Medulla oblongata (tissue), 1 donor: ENCODE results near the gene MRPS25.

ENCODE experiments used
- DNase-seq: peaks from one replicate; pipeline ENCODE4 v3.0.0-alpha.2; 2015; ENCODE audit errors: extremely low spot score

Gene MRPS25

DNA sequence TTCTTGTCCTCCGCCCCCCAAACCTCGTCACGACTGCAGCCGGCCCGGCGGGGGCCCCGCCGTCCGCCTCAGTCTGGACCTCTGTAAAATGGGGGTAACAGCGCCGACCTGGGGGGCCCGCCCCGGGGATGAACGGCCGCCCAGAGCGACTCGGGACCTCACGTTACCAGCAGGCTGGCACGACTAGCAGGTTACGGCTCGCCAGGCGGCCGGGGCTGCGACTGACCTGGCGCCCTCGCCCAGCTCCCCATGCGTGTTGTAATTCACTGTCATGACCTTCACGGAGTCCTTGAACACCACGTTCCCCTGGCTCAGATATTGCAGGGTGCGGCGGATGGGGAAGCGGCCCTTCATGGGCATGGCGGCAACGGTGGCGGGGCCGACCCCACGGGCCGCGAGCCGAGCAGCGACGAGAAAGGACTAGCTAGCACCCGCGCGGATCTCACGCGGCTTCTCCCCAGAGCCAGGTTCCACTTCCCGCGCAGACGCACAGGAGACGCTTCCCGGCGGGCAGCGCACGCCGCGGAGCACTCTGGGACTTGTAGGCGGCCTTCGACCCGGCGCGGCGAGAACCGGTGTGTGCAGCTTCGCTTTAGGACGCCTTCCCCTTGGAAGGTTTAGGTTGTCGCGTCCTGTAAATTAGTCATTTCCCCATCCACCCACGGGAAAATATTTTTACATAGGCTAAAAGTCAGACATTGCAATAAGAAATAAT is at the start of gene MRPS25:
MRPS25 (minus strand) TSS at position 481 of the 715 bp plus-strand sequence; CDS start at position 360, 121 bp downstream.
- peak; percentile 93 for DNase-seq

DNA sequence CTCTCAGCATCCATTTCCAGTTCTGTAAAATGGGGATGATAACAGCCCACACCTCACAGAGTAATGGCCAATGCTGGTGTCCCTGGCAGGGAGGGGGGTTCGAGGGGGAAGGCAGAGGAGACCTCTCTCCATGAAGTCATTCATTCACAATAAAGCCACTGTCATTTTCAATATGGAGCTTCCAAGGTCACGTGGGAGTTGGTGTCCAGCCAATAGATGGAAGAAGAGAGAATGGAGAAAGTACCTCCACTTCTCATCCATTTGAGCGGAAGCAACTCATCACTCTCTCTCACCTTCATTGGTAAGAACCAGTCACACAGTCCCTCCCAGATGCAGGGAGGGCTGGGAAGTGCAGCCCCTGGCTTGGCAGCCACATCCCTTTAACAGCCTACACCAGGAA is 48.8 kb upstream of the MRPS25 start:
- DNase-seq = no peak

DNA sequence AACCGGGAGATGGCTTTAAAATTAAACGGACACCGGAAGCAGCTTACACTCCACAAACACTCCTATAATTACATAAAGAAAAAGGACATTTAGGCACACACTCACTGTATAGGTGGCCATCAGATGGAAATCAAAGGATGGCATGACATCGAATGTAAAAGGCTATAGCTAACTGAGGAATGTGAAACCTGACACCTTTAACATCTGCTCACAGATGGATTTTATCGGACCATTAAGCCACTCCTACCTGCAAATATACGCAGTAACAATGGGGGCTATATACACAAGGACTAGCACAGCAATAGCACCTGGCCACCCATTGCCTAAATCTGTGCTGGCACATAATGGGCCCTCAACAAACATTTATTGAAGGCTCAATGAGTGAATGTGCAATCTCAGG is 48.4 kb upstream of the MRPS25 start:
- no peak for DNase-seq

DNA sequence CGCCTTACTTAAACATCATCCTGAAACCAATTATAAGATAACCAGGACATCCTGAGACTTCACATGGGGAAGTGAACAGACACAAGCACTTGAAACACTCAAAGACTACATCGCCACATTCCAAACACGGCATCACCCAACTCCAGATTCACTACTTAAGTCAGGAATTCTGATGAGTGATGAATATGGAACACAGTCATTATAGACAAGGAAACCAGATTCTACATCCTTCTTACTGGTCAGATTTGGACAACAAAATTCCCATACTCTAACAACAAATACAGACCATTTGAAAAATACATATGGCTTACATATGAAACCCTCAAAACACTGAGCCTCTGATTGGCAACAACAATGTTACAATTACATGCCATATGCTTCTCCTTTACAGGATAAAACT is 46.9 kb upstream of the MRPS25 start:
- DNase-seq = no peak

DNA sequence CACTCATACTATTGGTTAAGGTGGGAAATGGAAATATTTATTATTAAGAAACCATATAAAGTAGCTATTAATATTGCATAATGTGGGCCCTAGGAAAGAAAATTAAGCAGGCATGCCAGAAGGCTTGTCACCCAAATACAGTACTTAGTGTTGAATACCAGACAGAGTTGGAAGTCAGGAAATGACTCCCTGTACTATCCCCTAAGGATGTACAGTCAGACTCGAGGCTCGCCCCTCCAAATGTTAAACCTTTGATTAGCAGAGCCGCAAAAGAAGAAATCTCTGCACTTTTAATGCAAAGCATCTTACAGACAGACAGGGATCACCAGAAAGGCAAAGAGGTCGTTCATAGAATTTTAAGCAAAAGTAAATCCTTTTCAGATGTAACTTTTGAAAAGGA is 45.1 kb upstream of the MRPS25 start:
- DNase-seq = no peak

DNA sequence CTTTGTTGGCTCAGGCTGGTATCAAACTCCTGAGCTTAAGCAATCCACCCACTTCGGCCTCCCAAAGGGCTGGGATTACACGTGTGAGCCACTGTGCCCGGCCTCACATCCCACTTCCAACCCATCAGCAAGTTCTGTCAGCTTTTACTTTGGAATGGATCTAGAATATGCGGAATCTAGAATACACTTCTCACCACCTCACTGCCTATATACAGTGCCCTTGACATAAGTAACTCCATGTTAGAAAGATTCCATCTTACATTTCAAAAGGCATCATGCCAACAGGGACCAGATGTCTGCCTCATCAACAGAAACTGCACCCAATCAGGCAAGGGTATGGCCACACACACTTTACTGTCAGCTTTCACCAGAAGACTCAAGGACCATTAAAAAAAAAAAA is 43.8 kb upstream of the MRPS25 start:
- DNase-seq = no peak

DNA sequence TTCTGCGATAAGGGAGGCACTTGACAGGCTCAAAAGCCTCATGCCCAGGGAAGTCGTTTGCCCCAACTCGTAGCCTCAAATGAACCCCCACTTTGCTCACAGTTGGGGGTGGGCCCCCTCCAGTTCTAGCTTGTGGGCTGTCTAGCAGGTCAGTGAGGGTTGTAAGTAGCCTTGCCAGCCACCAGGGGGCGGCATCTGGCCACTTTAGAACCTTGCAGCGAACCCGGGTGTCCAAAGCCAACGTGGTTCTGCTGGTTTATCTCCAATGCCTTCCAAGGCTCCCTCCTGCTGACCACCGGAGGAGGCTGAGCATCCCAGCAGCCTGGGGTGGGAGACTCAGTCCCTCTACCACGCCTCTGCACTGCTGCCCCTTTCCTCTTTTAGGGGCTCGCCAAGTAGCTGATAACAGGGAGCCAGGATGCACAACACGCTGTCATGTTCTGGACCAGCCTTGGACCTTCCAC is 43.0 kb upstream of the MRPS25 start:
- peak; percentile 87 for DNase-seq

DNA sequence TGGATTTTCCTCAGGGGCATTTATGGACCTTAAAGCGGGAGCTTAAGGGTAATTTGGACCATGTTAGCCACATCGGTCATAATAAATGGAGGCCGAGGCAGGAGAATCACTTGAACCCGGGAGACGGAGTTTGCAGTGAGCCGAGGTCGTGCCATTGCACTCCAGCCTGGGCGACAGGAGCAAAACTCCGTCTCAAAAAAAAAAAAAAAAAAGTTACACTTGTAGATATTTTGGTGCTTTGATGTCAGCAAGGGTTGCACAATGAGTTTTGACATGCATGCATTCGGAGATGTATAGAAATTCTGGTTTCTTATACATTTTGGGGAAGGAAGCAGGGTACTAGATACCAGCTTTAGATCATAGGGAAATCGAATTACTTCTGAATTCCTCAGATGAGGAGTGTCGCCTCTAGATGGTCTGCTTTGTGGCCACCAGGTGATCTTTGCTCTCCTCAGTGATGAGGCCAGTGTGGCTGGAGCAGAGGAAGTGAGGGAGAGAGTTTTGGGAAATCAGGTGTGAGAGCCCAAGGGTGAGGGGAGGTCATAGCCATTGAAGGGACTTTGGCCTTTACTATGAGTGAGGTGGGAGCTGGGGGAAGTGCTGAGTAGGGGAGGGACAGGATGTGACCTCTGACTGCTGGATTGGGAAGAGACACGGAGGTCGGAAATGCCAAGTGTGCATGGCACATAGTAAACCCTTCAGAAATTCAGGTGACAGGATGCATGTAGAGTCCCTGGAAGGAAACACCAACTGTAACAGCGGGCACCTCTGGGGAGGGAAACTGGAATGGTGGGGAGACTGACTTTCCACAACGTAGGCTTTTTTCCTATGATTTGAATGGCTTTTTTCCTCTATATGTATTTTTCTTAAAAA is 42.2 kb upstream of the MRPS25 start:
- DNase-seq = no peak

DNA sequence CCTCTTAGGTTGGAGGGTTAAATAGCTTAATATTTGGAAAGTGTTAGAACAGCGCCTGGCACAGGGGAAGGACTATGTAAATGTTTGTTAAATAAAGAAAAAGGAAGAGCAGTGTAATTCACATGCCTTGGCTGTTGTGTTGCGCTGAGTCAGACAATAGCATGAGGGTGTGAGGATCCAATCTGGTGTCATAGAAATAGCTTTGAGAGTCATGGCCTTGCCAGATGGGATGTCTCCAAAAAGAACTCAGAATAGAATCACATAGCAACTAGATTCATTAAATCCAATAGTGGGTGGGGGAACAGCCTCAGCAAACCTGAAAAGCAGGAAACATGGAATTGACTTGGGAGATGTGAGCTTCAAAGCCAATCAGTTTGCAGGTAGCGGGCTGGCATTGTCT is 37.7 kb upstream of the MRPS25 start:
- DNase-seq = peak; percentile 45

DNA sequence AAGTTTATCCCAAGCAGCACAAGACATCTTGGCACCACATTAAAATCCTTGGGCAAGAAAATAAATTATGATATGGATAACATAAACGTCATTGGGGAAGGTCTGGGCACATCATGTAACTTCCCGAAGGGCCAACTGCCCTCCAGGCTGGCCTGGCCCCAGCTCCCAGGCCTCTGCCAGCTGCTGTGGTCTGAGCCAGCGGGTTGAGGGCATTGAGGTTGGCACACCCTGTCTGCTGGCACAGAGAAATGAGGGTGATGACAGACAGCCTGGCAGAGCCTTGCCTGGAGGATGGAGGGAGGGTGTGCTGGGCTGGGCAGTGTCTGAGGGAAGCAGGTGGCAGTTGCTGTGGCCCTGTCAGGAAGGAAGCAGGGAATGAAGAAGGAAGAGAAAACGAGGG is 37.1 kb upstream of the MRPS25 start:
- DNase-seq = peak; percentile 84

DNA sequence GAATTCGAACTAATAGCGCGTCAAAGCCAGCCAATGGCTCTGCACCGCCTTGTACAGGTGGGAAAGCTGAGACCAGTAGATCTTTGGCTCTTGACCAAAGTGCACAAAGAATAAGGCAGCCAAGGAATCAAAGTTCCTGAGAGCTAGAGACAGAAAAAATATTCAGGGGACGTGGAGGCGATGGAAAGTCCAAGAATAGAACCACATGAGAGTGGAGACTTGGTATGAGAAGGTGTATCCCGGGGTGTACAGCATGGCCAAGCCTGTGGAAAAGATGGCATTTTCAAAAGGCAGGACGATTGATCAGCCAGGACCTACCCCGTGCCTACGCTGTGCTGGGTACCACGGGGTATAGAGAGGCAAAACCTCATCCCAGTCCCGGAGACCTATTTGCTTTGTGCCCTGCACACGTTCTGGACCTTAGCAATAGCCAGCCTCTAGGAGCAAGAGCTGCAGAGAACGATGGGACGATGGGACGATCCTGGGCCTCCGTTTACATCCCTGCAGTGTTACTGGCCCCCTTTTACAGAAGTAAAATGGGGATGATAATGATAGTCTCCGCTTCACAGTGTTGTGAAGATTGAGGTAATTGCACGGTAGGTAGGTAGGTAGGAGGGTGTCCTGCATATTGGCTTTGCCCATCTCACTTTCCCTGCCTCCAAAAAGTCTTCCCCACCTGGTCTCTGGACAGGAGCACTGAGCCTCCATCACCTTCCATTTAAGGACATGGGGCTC is 34.4 kb upstream of the MRPS25 start:
- no peak for DNase-seq

DNA sequence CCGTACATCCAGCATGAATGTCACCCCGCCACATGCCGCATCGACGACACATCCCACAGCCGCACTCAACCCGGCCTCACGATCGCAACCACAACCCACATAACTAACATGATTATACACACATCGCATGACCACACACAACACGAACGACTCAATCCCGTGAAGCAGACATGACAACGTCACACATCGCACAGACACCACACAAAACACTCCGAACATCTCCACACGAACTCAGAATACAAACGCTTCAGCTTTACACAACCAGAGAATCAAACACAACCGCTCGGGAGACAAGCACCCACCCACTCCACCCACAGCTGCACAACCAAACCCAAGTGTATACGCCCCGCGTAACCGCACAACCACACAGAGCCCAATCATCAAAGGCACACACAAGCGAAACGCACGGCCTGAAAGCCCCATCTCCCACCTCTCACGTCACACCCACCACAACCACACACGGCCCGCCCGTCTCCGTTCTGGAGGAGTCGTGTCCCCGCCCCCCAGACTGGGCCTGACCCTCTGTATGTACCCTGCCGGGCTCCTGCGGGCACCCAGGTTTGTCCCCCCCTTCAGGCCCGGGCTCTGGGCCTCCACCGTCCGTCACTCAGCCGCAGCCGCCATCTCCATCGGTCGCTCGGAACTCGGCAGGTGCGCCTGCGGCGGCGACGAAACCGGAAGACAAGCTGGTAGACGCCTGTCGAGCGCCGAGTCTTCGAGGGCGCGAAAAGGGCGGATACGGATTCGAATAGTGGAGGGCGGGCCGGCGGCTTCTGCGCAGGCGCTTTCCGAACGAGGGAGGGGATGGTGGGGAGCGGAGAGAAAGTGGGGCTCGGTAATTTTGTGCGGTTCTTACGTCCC is 33.6 kb upstream of the MRPS25 start, which contains the start of gene RBSN:
RBSN (minus strand) TSS at position 646 of the 861 bp plus-strand sequence. CDS start 3,028 bp downstream, outside the sequence.
- DNase-seq = peak; percentile 97

DNA sequence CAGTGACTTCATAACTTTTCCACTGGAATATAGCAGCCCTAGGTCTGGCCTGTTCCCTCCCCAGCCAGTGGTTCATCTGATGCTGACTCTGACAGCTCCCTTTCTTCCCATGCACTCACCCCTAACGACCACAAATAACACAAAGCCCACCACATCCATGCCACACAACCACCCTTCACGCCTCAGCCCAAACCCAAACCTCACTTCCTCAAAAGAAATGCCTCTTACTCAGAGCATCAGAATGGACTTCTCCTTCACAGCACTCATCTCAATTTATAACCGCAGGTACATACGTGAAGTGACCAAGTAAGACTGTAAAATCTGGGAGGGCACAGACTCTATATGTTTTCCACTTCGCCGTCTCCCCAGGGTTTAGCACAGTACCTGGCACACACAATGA is 32.8 kb upstream of the MRPS25 start:
- no peak for DNase-seq

DNA sequence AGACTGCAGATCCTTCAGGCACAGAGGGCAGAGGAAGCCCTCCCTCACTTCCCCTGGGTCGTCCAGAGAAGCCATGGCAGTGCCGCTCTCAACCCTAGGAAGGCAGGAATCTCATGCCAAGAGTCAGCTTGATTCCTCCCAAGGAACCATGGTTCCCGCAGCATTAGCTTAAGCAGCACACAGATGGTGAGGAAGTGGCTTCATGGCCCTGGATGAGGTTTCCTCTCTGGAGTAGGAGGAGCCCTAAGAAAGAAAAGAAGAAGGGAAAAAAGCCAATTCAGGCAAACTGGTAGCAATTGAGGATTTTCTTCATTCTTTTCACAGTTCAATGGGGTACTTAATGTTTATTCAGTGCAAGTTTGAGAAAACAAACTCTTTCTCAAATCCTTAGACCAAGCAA is 30.9 kb upstream of the MRPS25 start:
- DNase-seq = peak; percentile 72

DNA sequence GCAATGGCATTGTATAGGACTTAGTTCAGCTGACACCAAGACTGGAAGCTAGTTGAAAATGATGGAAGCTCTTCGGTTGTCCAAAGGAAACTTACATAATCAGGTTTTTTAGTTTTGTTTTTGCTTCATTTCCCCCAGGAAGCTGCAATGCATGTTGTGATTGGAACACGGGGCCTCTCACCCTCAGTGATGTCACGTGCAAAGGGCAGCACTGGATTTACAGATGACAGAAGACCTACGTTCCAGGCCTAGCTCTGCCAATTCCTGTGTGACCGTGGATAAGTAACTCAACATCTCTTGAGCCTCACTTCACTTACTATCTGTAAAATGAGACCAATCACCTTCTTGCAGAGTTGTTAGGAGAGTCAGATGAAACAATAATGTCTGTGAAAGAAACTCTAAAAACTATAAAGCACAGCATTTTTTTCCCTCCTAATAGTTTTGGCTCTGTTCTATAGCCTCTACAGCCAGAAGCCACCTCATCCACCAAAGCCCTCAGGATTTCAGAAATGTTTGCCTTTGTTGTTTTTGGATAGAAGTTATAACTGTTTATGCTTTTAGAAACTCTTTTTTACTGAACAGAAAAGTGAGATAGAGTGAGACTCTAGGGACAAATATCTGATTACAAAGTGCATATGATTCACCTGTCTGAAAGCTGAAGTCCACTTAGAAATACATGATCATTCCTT is 29.2 kb upstream of the MRPS25 start:
- no peak for DNase-seq

DNA sequence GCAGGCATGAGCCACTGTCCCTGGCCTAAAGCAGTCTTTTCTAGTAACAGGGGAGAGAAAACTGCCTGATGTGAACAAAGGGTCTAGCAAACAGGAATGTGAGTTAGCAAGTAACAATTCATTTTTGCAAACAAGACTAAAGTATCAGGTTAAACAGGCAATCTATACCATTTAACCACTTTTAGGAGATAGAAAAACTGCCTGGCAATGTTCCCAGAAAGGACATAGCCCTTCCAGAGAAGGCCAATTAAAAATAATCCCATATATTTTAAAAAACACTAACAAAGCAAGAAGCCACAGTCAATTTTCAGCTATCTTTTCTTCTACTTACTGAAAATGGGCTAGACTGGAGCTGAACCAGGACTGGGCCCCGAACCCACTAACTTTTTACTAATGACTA is 27.6 kb upstream of the MRPS25 start:
- DNase-seq = no peak

DNA sequence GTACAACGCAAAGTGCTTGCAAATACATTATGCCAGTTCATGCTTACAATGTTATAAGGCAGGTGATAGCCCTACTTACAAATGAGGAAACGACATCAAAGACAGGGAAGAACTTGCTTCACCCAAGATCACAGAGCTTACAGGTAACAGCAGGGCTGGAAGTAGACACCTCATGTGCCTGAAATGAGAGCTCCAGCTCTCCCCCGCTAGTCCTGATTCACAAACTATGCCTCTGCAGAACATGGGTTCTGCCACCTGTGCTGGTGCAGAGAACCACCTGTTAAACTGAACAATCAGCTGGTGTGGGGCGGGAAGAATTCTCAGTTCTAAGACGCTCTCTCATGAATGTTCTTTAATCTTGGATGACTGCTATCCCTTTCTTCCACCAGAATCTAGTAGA is 26.5 kb upstream of the MRPS25 start:
- no peak for DNase-seq

DNA sequence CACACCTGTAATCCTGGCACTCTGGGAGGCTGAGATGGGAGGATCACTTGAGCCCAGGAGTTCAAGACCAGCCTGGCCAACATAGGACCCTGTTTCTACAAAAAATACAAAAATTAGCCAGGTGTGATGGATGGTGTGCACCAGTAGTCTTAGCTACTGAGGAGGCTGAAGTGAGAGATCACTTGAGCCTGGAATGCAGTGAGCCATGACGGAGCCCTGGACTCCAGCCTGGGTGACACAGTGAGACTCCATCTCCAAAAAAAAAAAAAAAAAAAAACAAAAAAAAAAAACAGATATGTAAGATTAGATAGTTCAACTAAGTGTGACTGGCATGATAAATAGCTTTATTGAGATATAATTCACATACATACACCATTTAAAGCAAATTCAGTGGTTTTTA is 24.1 kb upstream of the MRPS25 start:
- no peak for DNase-seq

DNA sequence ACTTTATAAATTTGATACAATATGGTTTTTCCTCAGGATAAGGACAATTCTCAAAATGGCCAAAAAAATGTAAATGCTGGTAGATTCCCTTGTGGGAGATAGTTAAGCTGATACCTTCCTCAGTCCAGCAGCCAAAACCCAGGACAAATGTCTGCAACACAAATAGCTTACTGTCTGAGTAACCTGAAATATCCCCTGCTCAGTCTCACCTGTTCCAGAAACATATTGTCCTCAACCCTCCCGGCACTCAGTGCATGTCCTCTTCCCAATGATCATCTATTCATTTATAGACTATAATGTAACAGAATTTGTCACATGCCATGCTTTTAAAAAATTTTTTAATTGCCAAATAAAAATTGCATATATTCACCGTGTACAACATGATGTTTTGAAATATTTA is 21.6 kb upstream of the MRPS25 start:
- DNase-seq = no peak

DNA sequence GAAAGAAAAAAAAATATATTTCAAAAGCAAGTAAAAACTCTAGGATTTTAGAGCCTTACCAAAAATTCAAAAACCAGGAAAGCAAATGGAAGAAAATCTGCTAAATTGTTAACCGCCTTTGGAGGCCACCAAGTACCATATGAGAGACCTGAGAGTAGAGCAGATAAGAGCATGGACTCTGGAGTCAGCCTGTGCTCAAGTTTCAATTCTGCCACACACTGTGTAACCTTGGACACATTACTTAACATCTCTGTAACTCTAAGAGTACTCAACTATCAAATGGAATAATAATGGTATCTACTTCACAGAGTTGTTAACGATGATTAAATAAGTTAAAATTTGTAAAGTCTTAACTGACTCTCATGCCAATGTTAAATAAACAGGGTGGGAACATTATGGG is 21.1 kb upstream of the MRPS25 start:
- no peak for DNase-seq

DNA sequence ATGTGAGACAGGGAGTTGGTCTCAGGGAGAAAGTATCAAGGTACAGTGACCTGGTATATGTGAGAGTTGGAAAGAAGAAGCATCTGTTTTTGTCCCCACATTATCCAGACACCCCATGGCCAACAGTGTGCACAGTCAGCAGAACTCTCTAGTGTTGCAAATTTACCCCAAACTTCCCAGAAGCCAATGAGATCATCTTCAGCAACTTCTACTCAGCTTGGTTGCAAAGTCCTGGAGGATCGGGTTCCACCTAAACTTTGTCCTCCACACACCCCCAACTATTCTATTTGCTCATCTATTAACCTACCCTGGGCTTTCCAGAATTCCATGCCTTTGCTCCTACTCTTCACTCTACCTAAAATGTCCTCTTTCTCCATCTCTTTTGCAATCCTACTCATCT is 18.1 kb upstream of the MRPS25 start:
- no peak for DNase-seq
